Fibroblast of pulmonary artery (primary cell): ENCODE results near the gene GTPBP4.

Experiments used
- DNase-seq: peaks from one replicate; pipeline ENCODE4 v3.0.0-alpha.2; 2010; ENCODE audit warnings: low read depth
- H3K4me3 ChIP-seq: replicated peaks from 2 replicates; pipeline ENCODE4 v1.5.1; 2011; ENCODE audit warnings: low read depth, mild to moderate bottlenecking, control low read depth, low read length, moderate library complexity
- CTCF ChIP-seq: IDR thresholded peaks from 2 replicates; pipeline ENCODE4 v1.5.1; 2011; ENCODE audit warnings: mild to moderate bottlenecking, control low read depth, low read length, inconsistent platforms; ENCODE audit errors: missing control alignments

The GTPBP4 gene

GRCh38 chr10:1044146-1044545, 55.9 kb downstream of the GTPBP4 start:
- no peak overlapping the region for H3K4me3 ChIP-seq
- no peak for TF ChIP-seq CTCF
- DNase-seq = no peak

GRCh38 chr10:1044964-1045363, 56.7 kb downstream of the GTPBP4 start:
- H3K4me3 ChIP-seq = peak overlapping the region; percentile 6
- no peak for TF ChIP-seq CTCF
- no peak for DNase-seq

- peak overlapping the region; percentile 46 for H3K4me3 ChIP-seq
- DNase-seq = no peak
- no peak for TF ChIP-seq CTCF
Measured at GRCh38 chr10:1045415-1045814, 57.2 kb downstream of the GTPBP4 start.

GRCh38 chr10:1047937-1048336, 59.7 kb downstream of the GTPBP4 start:
- TF ChIP-seq CTCF = no peak
- H3K4me3 ChIP-seq = peak overlapping the region; percentile 95
- DNase-seq = no peak

GRCh38 chr10:1048349-1048731, 60.1 kb downstream of the GTPBP4 start:
- TF ChIP-seq CTCF = no peak
- H3K4me3 ChIP-seq = peak overlapping the region; percentile 95
- DNase-seq = peak; percentile 52

GRCh38 chr10:1048732-1049424, 60.6 kb downstream of the GTPBP4 start, which contains the start of gene IDI1:
Gene IDI1 (minus strand): TSS chr10:1049119. CDS start chr10:1049003, 116 bp downstream.
- TF ChIP-seq CTCF = no peak
- peak; percentile 99 for DNase-seq
- H3K4me3 ChIP-seq = peak within 1 kb of the TSS; percentile 95

GRCh38 chr10:1049425-1049958, 61.3 kb downstream of the GTPBP4 start:
- TF ChIP-seq CTCF = no peak
- H3K4me3 ChIP-seq = peak overlapping the region; percentile 95
- no peak for DNase-seq
